ENCODE measurements around the gene RAB11FIP4.

The RAB11FIP4 gene

DNA sequence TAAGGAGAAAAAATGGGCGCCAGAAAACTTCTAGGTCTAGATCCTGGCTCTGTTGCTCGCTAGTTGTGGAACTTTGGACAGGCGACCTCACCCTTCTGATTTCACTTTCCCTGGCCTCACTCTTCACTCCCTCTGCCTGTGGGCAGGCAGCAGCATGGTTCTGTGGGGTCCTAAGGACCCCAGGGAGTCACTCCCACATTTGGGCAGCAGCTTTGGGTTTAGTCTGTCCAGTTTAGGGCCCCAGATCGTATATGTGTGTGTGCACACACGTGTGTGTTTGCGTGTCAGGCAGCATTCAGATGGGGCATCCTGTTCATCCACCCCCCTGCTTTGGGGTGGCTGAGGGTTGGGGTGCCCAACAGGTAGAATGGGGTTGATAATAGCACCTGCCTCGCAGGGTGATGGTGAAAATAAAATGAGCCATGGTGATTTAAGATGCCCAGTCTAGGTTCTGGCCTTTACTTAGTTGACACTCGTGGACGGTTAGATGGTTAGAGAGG, 102.2 kb downstream of the RAB11FIP4 start:
- TF ChIP-seq, protein P1, sequence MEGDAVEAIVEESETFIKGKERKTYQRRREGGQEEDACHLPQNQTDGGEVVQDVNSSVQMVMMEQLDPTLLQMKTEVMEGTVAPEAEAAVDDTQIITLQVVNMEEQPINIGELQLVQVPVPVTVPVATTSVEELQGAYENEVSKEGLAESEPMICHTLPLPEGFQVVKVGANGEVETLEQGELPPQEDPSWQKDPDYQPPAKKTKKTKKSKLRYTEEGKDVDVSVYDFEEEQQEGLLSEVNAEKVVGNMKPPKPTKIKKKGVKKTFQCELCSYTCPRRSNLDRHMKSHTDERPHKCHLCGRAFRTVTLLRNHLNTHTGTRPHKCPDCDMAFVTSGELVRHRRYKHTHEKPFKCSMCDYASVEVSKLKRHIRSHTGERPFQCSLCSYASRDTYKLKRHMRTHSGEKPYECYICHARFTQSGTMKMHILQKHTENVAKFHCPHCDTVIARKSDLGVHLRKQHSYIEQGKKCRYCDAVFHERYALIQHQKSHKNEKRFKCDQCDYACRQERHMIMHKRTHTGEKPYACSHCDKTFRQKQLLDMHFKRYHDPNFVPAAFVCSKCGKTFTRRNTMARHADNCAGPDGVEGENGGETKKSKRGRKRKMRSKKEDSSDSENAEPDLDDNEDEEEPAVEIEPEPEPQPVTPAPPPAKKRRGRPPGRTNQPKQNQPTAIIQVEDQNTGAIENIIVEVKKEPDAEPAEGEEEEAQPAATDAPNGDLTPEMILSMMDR (IDR thresholded peaks at IDR 0.05; ENCODE audit: low read depth, low read length) = no peak
- DNase-seq (ENCODE audit: extremely low read depth, low read depth) = no peak

DNA sequence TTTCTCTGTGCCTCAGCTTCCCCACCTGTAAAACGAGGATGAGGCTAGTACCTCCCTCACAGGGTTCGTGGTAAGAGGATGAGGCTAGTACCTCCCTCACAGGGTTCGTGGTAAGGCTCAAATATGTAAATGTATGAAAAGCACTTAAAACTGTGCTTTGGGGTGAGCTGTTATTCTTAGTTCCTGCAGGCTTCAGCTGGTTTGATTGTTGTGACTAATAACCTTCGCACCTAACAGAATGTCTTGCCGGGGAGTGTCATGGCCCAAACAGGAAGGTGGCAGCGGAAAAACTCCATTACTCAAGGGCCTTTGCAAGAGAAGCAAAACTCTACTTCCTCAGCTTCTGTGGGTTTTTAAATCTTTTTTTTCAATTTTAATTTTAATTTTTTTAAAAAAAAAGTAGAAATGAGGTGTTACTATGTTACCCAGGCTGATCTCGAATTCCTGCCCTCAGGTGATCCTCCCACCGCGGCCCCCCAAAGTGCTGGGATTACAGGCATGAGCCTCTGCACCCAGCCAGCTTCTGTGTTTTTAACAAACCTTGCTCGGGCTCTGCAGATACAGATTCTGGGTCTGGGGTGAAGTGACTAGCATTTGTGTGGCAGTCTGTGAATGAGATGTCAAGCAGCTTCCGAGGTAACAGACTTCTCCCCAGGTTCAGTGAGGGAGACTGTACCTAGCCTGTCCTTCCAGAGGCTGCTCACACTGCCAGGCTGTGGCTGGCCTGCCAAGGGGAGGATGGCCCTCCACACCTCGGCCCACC, 103.0 kb downstream of the RAB11FIP4 start:
- DNase-seq (ENCODE audit: extremely low read depth, low read depth) = no peak
- TF ChIP-seq, protein P1 (IDR thresholded peaks at IDR 0.05; ENCODE audit: low read depth, low read length) = no peak

DNA sequence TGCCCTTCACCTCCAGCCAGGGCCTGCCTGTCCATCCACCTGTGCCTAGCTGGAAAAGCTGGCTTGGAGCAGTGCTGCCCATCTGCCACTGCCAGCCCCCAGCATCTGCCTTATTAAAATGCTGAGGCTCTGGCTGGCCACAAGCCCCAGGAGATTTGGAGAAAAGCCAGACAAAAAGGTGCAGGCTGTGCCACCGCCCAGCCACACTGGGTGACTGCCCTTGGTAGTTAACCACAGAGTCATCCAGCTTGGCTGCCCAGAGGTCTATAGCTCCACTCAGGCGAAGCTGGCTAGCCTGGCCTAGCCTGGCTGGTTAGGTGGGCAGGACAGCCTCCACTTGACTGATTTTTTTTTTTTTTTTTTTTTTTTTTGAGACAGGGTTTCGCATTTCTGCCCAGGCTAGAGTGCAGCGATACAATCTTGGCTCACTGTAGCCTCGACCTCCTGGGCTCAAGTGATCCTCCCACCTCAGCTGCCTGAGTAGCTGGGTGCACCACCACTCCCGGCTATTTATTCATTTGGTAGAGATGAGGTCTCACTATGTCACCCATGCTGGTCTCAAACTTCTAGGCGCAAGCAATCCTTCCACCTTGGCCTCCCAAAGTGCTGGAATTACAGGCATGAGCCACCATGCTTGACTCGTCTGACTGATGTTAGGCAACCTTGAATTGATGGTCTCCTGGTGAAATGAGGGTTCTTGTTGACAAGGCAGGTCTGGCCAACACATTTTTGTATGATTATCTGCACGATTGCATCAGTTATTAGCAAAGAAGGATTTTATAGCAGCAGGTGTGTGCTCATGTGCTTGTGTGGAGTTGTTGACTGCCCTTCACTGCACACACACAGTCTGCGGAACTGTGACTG, 103.8 kb downstream of the RAB11FIP4 start:
- TF ChIP-seq, protein P1 (IDR thresholded peaks at IDR 0.05; ENCODE audit: low read depth, low read length) = no peak

DNA sequence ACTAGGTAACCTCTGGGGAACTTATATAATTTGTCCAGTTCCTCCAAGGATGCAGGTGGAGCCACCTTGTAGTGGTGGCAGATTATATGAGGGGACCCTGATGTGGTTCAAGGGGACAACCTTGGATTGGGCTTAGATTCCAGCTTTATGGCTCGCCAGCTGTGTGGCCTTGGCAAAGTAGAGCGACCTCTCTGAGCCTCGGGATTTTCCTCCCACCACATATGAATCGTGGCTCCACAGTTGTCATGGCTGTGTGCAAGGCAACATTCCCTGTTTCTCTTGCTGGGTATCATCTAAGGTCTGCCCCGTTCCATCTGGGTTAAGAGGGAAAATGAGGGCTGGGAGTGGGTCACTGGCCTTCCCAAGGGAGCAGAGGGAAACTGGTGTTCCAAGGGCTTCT, 104.6 kb downstream of the RAB11FIP4 start:
- TF ChIP-seq, protein P1 (IDR thresholded peaks at IDR 0.05; ENCODE audit: low read depth, low read length) = no peak
- no peak for DNase-seq (ENCODE audit: extremely low read depth, low read depth)

More for the DNA sequence above, 103.8 kb downstream of the RAB11FIP4 start:
- no peak for DNase-seq (ENCODE audit: extremely low read depth, low read depth)

DNA sequence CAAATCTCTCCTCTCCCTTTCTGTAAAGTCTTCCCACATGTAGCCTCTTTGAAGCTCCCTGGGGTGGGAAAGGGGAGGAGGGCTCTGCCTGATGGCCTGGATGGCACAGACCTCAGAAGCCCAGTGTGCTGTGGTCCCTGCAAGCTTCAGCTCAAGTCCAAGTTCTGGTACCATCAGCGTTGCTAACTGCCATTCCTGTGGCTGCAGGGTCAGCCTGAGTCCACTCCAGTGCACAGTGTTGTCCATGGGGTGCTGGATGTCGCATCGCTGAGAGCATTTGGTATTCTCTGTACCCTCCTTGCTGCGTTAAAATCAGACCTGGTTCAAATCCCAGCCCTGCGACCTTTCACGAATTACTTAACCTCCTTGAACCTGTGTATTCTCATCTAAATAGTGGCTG, 105.1 kb downstream of the RAB11FIP4 start:
- no peak for DNase-seq (ENCODE audit: extremely low read depth, low read depth)
- TF ChIP-seq, protein P1 (IDR thresholded peaks at IDR 0.05; ENCODE audit: low read depth, low read length) = no peak

DNA sequence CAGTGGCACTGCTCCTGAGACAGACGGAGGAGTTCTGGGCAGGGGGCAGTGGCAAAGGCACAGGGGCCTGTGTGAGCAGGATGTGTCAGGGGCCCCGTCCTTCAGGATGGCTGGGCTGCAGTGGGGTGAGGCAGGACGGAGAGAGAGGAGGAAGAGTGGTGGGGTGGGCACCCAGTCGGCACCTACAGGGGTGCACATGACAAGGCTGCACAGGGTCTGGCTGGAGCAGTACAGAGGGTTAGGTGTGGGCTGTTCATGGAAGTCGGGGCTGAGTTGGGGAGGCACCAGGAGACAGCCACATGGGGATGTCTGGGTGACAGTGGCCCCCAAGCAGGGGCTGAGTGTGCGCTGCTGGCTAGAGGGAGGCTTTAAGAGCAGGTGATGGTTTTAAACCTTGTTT, 106.0 kb downstream of the RAB11FIP4 start:
- TF ChIP-seq, protein P1 (IDR thresholded peaks at IDR 0.05; ENCODE audit: low read depth, low read length) = no peak

More for the DNA sequence above, 106.0 kb downstream of the RAB11FIP4 start:
- DNase-seq (ENCODE audit: extremely low read depth, low read depth) = no peak
